GM18868 (cell line): ENCODE data around the gene AAGAB.
"Not testable (repeated sequence)": the region's sequence is repeated elsewhere in the genome, so short reads cannot be mapped to it uniquely, and the experiment has no call there.

ENCODE experiments used
- ATAC-seq: cut with Tn5 transposase; IDR thresholded peaks from one replicate; pipeline ENCODE4 v1.9.1; 2021; ENCODE audit warnings: mild to moderate bottlenecking, moderate library complexity; ENCODE audit not compliant: unreplicated experiment

AAGAB gene, protein sequence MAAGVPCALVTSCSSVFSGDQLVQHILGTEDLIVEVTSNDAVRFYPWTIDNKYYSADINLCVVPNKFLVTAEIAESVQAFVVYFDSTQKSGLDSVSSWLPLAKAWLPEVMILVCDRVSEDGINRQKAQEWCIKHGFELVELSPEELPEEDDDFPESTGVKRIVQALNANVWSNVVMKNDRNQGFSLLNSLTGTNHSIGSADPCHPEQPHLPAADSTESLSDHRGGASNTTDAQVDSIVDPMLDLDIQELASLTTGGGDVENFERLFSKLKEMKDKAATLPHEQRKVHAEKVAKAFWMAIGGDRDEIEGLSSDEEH

DNA sequence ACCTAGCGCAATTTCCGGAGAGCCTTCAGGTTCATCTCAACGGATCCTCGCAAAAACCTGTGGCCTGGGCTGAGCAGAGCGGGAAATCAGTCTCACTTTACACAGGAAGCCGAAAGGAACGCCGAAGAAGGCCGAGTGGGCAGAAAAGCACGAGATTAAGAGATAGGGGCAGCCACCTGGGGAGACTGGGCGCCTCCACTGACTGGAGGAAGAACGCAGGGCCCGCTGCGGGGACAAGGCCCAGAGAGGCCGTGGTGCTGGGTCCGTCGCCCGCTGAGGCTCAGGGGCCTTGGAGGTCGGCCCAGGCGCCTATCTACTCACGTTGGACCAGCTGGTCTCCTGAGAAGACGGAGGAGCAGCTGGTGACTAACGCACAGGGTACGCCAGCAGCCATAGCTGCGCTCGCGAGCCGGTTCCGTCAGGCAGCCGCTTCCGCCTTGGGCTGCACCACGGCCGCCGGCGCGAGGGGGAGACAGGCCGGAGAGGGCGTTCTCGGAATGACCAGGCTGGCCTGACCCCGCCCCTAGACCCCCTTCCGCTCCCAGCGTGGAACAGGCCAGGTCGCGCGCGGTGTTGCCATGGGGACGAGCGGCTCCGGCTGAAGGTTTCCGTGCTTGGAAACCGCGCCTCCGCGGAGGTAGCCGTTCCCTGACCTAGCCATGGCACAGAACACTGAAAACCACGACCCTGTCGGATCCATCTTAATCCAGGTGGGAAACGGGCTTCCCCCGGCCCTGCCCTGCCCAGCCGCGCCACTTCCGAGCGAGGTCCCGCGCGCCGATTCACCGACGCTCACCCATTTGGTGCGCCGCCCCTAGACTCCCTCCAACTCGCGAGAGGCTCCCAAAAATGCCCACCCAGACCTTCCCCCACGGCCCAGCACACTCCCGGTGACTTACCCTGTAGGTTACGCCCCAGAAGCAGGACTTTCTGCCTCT lies at the start of gene AAGAB, which contains the start of gene IQCH:
Gene AAGAB (minus strand): TSS at position 424 of the 938 bp plus-strand sequence. CDS start 30 bp downstream, at position 394.
Gene IQCH (plus strand): TSS at position 549 of the 938 bp plus-strand sequence. CDS start 111 bp downstream, at position 660.
- ATAC-seq, result peak; percentile 91

DNA sequence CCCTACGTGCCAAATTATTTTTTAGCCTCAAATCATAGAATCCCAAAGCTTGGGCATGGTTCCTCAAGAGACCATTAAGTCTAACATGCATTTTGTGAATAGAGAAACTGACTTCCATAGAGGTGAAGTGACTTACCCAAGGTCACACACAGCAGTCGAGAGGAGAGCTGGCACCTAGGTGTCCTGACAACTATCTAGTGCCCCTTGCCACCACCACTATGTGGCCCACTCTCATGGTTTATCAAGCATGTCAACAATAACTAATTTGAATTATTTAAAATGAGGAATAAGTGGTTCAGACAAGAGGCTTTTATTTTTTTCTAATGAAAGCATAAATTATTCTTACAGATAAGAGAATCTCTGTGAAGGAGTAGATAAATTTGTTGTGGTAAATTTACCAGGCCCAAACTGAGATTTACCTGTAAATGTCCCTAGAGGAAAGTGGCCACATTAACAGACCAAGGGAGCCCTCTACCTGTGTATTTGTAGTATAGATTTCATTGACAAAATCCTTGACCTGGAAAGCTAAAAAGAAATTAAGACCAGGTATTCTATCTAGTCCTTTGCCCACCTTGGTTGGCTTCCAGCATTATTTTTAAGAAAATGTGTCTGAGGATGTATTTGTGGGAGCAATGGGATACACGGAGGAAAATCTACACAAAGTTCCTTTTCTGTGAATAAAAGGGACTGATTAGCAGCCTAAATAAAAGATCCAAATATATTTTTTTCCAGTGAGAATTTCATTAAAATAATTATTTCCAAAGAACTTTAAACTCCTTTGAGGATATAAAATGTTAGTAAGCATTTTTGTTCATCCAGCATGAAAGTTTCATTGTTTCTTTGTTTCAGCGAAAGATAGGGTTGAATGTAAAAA lies 49.3 kb upstream of the AAGAB start:
- no peak for ATAC-seq

DNA sequence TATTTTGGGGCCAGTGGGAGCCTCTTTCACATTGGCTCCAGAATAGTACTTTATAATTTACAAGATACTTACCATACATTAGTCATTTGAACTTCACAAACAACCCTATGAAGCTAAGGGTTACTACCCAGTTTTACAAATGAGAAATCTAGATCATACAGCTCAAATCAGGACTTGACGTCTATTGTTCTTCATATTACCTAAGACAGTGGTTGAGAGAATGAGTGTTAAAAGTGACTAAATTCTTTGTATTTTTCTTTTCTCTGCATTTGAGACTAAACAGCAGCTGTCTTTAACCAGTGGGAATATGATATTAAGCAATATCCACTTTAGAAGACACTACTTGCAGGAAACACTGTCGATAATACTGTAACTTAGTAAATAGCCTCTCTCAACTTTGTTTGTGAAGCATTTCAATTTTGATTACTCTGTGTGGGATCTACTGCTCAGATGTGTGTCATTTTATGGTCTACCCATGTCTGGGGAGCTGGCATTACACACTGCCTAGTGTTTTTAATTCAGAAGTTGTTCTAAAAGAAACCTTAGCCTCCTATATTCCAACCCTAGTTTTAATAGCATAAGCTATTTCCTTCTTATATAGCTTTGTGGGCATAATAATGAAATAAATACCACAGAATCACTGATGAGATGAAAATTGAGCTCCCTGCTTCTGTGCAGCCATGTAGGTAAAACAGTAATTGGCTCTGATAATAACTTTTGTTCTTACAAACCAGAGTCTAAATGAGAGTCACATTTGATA lies 46.0 kb upstream of the AAGAB start:
- no peak for ATAC-seq

DNA sequence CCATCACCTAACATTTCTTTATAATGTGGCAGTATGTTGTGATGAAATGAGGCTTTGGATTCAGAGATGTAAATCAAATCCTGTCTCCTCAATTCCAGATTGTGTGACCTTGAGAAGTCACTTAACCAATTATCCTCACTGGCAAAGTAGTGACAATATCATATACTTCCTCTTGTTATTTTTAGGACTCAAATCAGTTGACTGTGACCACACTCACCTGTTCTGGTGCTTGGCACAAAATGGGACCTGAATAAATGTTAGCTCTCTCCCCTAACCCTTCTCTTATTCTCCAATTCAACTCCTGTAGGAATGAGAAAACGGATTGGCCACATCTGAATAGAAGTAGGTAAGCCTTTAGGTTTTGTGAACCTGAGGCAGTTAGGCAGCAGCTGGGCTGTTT lies 42.2 kb upstream of the AAGAB start:
- no peak for ATAC-seq

DNA sequence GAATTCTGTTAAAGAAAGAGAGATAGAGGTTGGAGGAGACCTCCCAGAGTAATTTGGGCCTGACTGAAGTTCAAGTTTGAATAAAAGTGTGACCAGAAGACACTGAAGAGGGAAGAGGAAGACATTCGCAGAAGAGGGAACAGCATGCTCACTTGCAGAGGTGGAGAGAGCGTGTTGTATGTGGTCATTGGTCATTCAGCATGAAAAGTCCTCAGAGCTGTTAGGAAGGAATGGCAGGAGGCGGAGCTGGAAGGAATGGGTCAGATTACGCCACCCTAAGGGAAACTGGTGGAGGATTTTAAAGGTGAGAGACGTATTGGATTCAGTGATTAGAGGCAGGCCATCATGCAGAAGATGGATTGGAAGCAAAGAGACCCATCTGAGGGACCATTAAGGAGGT lies 41.7 kb upstream of the AAGAB start:
- ATAC-seq, result no peak

DNA sequence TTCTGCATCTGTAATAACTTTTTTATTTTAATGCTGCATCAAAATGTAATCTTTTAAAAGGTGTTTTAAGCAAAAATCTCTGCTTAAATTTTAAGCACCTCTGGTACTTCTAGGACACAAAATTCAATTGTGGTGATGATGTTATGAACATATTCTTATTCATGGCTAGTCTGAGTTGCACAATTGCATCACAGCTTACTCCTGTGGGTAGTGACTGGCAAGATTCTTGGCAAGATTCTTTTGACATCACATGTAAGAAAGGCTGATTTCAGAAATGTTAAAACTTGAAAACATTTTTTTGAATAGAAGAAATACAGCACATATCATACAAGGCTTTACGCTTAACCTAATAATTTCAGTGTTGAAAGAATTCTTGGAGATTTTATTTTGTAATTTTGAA lies 35.9 kb upstream of the AAGAB start:
- ATAC-seq, result no peak

DNA sequence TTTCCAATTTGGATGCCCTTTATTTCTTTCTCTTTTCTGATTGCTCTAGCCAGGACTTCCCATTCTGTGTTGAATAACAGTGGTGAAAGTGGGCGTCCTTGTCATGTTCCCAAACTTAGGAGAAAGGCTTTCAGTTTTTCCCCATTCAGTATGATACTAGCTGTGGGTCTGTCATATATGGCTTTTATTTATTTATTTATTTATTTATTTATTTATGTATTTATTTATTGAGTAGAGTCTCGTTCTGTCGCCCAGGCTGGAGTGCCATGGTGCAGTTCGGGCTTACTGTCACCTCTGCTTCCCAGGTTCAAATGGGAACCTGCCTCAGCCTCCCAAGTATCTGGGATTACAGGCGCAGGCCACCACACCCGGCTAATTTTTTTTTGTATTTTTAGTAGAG lies 31.9 kb upstream of the AAGAB start:
- not testable (repeated sequence) for ATAC-seq

DNA sequence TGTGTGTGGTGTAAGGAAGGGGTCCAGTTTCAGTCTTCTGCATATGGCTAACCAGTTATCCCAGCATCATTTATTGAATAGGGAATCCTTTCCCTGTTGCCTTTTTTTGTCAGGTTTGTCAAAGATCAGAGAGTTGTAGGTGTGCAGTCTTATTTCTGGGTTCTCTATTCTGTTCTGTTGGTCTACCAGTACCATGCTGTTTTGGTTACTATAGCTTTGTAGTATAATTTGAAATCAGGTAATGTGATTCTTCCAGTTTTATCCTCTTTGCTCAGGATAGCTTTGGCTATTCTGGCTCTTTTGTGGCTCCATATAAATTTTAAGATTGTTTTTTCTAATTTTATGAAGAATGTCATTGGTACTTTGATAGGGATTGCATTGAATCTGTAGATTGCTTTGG lies 31.2 kb upstream of the AAGAB start:
- not testable (repeated sequence) for ATAC-seq

DNA sequence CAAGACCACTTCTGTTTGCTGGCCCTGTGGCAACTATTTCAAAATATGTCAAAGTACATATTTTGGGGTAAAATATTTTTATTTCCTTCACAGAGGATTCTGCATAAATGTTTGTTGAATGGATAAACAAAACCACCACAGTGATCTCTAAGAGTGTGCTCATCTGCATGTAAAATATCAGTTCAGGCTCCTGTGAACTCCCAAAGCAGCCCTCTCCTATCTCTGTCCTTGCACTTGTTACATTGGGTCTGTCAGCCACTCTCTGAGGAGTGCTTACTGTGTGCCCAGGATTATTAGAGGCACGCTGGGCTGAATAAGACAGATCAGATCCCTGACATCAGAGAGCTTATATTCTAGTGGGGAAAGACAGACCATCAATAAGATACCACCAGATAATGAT lies 27.3 kb upstream of the AAGAB start:
- no peak for ATAC-seq

DNA sequence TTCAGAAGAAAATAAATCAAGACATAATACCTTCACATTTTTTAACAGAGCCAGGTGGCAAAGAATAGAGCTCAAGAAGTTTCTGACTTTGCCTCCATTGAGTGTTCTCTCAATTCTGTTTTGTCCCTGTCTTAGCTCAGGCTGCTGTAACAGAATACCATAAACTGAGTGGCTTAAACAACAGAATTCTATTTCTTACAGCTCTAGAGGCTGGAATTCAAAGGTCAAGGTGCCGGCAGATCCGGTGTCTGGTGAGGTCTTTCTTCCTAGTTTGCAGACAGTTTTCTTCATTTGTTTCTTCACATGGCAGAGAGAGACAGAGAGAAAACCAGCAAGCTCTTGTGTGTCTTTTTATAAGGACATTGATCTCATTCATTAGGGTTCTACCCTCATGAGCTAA lies 25.8 kb upstream of the AAGAB start:
- no peak for ATAC-seq

DNA sequence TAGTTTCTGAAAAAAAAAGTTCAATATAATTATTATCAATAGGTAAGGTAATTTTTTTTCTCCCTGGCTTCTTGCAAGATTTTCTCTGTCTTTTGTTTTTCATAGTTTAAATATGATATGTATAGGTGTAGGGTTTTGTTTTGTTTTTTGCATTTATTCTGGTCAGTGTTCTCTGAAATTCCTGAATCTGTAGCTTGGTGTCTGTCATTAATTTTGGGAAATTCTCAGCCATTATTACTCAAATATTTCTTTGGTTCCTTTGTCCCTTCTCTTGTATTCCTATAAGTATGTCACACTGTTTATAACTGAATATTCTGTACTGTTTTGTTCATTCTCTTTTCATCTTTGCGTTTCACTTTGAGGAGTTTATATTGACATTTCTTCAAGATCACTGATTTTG lies 22.2 kb upstream of the AAGAB start:
- ATAC-seq, result no peak

DNA sequence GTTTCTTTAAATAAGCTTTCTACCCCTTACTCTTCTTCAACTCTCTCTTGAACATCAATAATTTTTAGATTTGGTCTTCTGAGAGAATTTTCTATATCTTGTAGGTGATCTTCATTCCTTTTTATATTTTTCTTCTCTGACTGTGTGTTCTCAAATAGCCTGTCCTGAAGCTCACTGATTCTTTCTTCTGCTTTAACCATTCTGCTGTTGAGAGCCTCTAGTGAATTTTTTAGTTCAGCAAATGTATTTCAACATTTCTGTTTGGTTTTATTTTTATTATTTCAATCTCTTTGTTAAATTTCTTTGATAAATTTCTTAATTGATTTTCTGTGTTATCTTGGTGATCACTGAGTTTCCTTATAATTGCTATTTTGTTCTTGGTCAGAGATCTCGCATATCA lies 19.8 kb upstream of the AAGAB start:
- no peak for ATAC-seq

DNA sequence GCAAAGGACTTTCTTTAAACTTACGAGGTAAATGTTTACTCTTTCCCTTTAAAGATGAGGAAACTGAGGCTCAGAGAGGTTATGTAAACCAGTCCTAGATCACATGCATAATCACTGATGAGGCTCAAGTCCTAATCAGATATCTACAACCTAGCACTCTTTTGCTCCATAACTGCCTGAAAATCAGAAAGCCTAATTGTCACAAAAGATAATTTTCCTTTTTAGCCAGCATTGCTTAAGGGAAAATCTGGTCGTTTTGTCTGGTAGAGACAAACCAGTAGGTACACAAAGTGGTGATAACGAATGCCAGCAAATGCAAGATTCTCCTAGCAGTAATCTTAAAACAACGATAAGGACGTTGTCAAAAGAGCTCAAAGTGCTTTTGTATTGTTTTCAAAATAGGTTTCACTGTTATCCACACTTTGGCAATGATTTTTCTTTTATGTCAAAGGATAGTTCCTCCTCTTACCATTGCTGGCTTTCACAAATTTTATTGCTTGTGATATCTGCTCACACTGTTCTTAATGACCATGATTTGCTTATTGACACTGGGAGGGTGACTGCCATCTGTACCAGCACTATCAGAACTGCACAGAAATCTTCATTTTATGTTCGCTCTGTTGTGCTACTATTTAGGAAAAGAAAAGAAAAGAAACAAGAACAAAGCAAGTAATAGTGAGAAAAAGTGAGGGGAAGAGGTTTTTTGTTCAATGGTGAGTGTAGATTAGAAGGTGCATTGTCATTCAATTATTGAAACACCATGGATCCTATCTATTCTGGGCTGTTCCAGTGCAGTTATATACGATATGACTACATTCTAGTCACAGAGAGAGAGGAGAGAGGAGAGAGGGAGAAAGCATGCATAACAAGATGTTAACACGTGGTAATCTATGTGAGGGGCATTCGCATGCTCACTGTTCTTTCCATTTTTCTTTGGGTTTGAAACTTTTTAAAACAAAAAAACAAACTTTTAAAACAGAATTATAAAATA lies 13.8 kb upstream of the AAGAB start:
- ATAC-seq, result no peak

DNA sequence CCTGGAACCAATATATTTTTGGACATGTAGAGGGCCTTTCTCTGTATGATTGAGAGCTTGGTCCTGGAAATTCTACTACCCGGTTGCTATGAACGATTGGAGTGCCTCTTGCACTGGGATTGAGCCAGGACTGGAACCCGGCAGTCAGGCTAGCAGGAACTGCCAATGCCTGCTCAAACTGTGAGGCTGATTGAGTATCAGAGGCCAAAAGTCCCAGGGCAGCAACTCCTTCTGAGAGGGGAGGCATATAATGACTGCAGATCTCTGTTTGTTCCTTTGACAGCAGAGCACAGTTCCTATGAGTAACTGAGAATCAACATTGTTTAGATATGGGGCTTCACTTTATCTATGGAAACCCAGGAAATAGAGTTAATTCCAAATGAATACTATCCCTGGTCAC lies 13.0 kb upstream of the AAGAB start:
- no peak for ATAC-seq

DNA sequence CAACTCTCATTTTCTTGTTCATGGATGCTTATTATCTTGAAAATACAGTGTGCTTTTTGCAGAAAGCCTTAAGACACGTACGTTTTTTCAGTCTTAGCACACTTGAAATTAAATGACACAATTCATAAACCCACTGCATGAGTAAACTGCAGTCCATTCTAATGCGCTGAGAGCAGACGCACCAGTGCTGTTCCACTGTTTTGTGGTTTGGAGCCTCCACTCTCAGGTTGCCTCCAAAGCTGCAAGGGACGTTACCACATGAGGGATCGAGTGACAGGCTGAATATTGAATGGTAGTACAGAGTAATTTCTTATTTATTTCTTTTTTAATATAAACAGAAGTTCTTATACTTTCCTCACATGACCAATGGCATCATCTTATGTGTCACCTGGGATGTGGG lies 12.4 kb upstream of the AAGAB start:
- ATAC-seq, result no peak

DNA sequence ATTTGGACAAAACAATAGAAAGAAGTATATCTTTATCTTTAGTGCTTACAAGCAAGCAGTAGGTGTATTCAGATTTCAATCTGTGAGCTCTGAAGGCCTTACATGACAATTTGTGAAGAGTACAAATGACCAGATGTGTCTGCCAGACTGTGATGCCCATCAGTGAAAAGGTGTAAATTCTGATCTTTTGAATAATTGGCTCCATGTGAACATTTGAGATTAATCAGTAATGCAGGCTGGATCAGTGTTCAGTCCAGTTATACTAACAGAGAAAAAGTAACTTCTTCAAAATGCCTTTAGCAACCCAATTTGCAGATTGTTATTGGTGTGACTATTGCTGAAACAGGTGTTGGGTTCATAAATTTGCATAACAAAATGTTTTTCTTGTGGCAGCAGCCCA lies 5.3 kb upstream of the AAGAB start:
- ATAC-seq, result no peak

DNA sequence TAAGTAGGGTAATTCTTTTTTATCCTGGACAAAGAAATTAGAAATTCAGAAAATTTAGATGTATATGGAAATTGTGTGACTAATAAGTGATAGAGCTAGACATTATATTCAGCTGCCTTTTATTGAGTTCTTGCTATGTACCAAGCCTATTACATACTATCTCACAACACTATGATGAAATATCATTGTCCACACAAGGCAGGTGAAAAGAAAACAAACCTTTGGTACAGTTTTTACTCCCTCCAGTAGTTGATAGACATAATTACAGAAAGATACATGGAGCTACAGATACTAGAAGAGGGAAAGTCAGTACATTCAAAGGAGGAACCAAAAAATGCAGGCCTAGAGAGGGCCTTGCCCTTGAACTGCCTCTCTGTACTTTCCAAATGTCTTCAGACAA lies 4.9 kb upstream of the AAGAB start:
- ATAC-seq, result no peak

DNA sequence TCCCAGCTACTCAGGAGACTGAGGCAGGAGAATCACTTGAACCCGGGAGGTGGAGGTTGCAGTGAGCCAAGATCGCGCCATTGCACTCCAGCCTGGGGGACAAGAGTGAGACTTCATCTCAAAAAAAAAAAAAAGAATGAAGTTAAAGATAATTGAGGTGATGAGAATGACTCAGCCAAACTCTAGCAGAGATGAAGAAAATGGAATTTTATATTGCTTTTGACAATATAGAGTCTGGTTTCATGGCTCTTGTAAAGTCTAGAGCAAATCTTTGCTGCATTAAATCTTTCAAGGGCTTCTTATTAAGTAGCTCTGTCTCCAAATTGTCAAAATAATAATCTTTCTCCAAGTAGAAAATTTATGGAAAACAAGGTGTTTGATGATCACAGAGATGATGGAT lies 4.0 kb upstream of the AAGAB start:
- ATAC-seq, result not testable (repeated sequence)

DNA sequence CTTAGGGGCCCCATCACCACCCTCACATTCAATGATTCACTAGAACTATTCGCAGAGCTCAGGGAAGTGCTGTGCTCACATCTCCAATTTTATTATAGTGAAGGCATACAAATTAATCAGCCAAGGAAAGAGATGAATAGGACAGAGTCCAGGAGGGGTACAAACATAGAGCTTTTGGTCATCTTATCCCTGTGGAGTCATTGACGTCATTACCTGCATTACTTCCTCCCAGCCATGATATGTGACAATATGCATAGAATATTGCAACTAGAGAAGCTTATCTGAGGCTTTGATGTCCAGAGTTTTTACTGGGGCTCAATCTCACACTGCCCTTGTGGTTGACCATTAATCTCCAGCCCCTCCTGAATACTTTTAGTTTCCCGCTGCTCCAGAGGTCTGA lies 1.6 kb upstream of the AAGAB start:
- no peak for ATAC-seq
